Natural killer cell (primary cell): ENCODE results near the gene PRKCQ. TPM values are rescaled to one million over a fixed set of nuclear protein-coding genes. Genes with fewer than 3 reads are reported as not detected.

ENCODE experiments used
- ATAC-seq, 3 donors: fragments of 150-1000 bp in 2 of 3; fragments of 200-7000 bp in 1 of 3; cut with Tn5 transposase; 1 replicate in 1 of 3; 2 replicates in 2 of 3; pipeline ENCODE4 v1.10.0; 2021; ENCODE audit warnings: mild to moderate bottlenecking in 2 of 3, moderate library complexity in 2 of 3
- DNase-seq, 2 donors: peaks; one replicate each; pipeline versions ENCODE4 v3.0.0 to v3.0.0-alpha.2; 2013 to 2021; ENCODE audit warnings: mixed read lengths in 1 of 2
- H3K27ac ChIP-seq: one replicate; pipeline ENCODE4 v1.5.1; 2013; ENCODE audit warnings: mild to moderate bottlenecking, low read length
- H3K27me3 ChIP-seq: one replicate; pipeline ENCODE4 v1.6.1; 2013; ENCODE audit warnings: low read length; ENCODE audit not compliant: control insufficient read depth, insufficient read depth
- H3K36me3 ChIP-seq: one replicate; pipeline ENCODE4 v1.6.1; 2013; ENCODE audit warnings: low read length; ENCODE audit not compliant: control insufficient read depth, insufficient read depth
- H3K4me1 ChIP-seq: one replicate; pipeline ENCODE4 v1.6.1; 2013; ENCODE audit warnings: low read length; ENCODE audit not compliant: control insufficient read depth, insufficient read depth
- H3K4me3 ChIP-seq: one replicate; pipeline ENCODE4 v1.5.1; 2013; ENCODE audit warnings: low read length
- H3K9me3 ChIP-seq: one replicate; pipeline ENCODE4 v1.6.1; 2013; ENCODE audit warnings: low read length; ENCODE audit not compliant: control insufficient read depth, insufficient read depth
- H3K27ac Mint-ChIP-seq, 2 donors: one replicate each; pipeline ENCODE4 v1.8.0; 2022; ENCODE audit warnings: mild to moderate bottlenecking in 2 of 2, mixed read lengths in 2 of 2, moderate library complexity in 1 of 2
- H3K27me3 Mint-ChIP-seq, 2 donors: one replicate each; pipeline ENCODE4 v1.8.0; 2022; ENCODE audit warnings: low read depth in 2 of 2, mixed read lengths in 2 of 2
- H3K36me3 Mint-ChIP-seq: one replicate; pipeline ENCODE4 v1.8.0; 2022; ENCODE audit warnings: mixed read lengths
- H3K4me1 Mint-ChIP-seq, 2 donors: one replicate each; pipeline ENCODE4 v1.8.0; 2022; ENCODE audit warnings: mixed read lengths in 2 of 2
- H3K4me3 Mint-ChIP-seq: one replicate; pipeline ENCODE4 v1.8.0; 2022; ENCODE audit warnings: mild to moderate bottlenecking, moderate library complexity, mixed read lengths
- H3K9me3 Mint-ChIP-seq, 2 donors: one replicate each; pipeline ENCODE4 v1.8.0; 2022; ENCODE audit warnings: mixed read lengths in 2 of 2
- WGBS: methylation state at CpG from one replicate; pipeline ENCODE4 v1.1.7; 2013; ENCODE audit warnings: missing lambda C conversion rate; ENCODE audit not compliant: insufficient coverage; 5-methylcytosine and 5-hydroxymethylcytosine counted together
- intact Hi-C: fragments of 100-400 bp; cut with micrococcal nuclease; formaldehyde crosslinking; loops from one replicate; pipeline ENCODE4 v1.14.2; 2022
- total RNA-seq, 4 donors: library from RNA; stranded (reverse); fragments of 120-200 nt in 1 of 4; gene quantifications; one replicate each; pipeline versions ENCODE4 v1.2.3 to v1.2.4, GENCODE V29; 2013 to 2022
- TF ChIP-seq, protein P1 (sequence below): fragments of 200-600 bp; IDR thresholded peaks from one replicate; pipeline ENCODE4 v1.8.0; 2022; ENCODE audit warnings: antibody characterized with exemption

PRKCQ gene
- total RNA-seq, 3 donors from 2014 or later (not counting 1 experiment from before 2014, with no cell fraction given): 46.5 to 69.5 (median 61.3) TPM

DNA sequence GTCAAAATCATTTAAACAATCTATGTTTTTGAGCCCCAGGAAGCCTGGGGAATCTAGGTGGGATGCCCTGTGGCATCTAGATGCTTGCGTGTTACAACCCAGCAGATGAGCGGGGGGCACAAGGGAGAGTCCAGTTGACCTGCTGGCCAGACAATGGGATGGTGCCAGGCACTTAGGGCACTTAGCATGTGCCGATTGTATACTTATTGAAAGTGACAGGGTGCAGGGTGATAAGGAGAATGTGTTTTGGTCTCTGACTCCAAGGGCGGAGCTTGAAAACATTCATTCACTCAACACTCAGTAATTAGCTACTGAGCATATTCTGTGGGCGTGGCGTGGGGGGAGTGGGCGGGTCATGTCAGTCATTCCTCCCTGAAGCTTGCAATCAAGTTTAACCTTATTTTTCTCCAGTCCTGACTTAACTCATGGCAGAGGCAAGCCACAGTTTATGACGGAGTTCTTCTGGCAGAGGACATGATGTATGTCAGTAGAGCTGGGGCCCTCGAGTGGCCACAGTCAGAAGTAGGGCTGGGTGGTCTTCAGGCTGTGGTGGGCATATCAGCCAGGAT lies 115.1 kb downstream of the PRKCQ start:
- H3K36me3 ChIP-seq: peaks cover 67% of the 10 kb centered on the region
- H3K4me1 ChIP-seq: no peaks in the 10 kb centered on the region
- Mint-ChIP-seq H3K4me1 (peaks cover 17 to 24% of the 10 kb centered on the region in 2 donors), H3K27me3 (no peaks in the 10 kb centered on the region), H3K4me3 (no peak overlapping the region), H3K36me3 (peaks cover 22% of the 10 kb centered on the region), H3K9me3 (peaks cover 4% of the 10 kb centered on the region in 2 donors), H3K27ac (peak overlapping the region in 1 of 2 donors; percentile 13)
- intact Hi-C loops: no loop called here
- no peak for DNase-seq
- no peak for ATAC-seq
- H3K27ac ChIP-seq: no peak overlapping the region
- H3K27me3 ChIP-seq: no peaks in the 10 kb centered on the region
- no peak overlapping the region for H3K4me3 ChIP-seq
- WGBS: 96% methylated on average over 9 of the region's 9 CpGs
- no peaks in the 10 kb centered on the region for H3K9me3 ChIP-seq
- TF ChIP-seq, protein P1, sequence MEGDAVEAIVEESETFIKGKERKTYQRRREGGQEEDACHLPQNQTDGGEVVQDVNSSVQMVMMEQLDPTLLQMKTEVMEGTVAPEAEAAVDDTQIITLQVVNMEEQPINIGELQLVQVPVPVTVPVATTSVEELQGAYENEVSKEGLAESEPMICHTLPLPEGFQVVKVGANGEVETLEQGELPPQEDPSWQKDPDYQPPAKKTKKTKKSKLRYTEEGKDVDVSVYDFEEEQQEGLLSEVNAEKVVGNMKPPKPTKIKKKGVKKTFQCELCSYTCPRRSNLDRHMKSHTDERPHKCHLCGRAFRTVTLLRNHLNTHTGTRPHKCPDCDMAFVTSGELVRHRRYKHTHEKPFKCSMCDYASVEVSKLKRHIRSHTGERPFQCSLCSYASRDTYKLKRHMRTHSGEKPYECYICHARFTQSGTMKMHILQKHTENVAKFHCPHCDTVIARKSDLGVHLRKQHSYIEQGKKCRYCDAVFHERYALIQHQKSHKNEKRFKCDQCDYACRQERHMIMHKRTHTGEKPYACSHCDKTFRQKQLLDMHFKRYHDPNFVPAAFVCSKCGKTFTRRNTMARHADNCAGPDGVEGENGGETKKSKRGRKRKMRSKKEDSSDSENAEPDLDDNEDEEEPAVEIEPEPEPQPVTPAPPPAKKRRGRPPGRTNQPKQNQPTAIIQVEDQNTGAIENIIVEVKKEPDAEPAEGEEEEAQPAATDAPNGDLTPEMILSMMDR: no peak

DNA sequence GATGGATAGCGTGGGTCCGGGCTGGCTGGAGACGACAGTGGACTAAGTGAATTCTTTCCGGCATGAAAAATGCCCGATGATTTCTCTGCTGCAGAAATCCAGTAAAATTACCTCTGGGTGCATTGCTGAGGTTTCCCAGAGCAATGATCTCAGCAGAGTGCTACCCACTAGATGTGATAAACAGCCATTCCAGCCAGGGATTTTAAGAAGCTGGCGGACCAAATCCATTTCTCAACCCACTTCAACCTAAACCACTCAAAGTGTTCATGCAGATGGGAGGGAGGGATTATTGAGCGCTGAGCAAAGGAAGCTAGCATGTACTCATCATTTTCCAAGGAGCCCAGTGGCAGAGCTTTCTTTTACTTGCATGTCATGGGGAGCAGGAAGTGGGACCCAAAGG lies 116.7 kb downstream of the PRKCQ start:
- Histone ChIP-seq H3K27ac (no peak overlapping the region), H3K27me3 (no peaks in the 10 kb centered on the region), H3K9me3 (no peaks in the 10 kb centered on the region), H3K36me3 (peaks cover 77% of the 10 kb centered on the region), H3K4me3 (no peak overlapping the region), H3K4me1 (no peaks in the 10 kb centered on the region)
- 96% methylated on average over 6 of the region's 7 CpGs for WGBS
- TF ChIP-seq, protein P1: no peak
- Mint-ChIP-seq H3K27me3 (no peaks in the 10 kb centered on the region), H3K4me3 (no peak overlapping the region), H3K9me3 (peaks cover 4% of the 10 kb centered on the region in 2 donors), H3K36me3 (peaks cover 31% of the 10 kb centered on the region), H3K4me1 (peaks cover 21 to 29% of the 10 kb centered on the region in 2 donors), H3K27ac (no peak overlapping the region)
- intact Hi-C loops: no loop called here
- ATAC-seq (no peak), DNase-seq (no peak)

DNA sequence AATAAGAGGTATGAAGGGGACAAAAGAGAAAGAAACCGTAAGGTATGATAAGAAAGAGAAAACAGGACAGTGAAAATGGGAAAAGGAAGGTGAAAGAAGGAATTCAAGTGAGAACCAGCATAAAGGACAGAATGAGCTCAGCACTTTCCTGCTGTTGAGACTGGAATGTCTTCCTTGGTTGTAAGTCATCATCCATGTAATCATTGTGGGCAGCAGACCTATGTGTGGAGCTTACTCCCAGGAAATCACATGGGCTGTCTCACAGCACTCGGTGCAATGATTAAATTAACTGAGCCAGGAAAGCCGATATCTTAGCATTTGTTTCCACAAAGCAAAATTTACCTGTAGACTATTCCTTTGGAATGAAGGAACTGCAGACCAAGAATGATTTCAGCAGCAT lies 118.1 kb downstream of the PRKCQ start:
- H3K36me3 ChIP-seq: peaks cover 79% of the 10 kb centered on the region
- H3K36me3 Mint-ChIP-seq: peaks cover 21% of the 10 kb centered on the region

More for the DNA sequence above, 118.1 kb downstream of the PRKCQ start:
- Histone ChIP-seq H3K27me3 (no peaks in the 10 kb centered on the region), H3K9me3 (no peaks in the 10 kb centered on the region), H3K4me3 (no peak overlapping the region), H3K4me1 (no peaks in the 10 kb centered on the region), H3K27ac (no peak overlapping the region)
- Mint-ChIP-seq H3K27me3 (no peaks in the 10 kb centered on the region), H3K27ac (peak overlapping the region in 1 of 2 donors; percentile 5), H3K4me3 (no peak overlapping the region), H3K4me1 (peaks cover 19 to 26% of the 10 kb centered on the region in 2 donors), H3K9me3 (peaks cover 4% of the 10 kb centered on the region in 2 donors)
- TF ChIP-seq, protein P1: no peak
- no peak for DNase-seq
- ATAC-seq: no peak
- intact Hi-C loops: no loop called here
- 94% methylated on average over 3 of the region's 3 CpGs for WGBS
